T47D (cell line): ENCODE data around the gene NMBR.
"Not testable (repeated sequence)": the region's sequence is repeated elsewhere in the genome, so short reads cannot be mapped to it uniquely, and the experiment has no call there.

Experiments used
- DNase-seq, 2 experiments: peaks; one replicate each; pipeline versions ENCODE4 v3.0.0 to v3.0.0-alpha.2; 2011 to 2012; ENCODE audit warnings: low read depth in 1 of 2, low spot score in 1 of 2
- JUND ChIP-seq: IDR thresholded peaks from 2 replicates; pipeline ENCODE4 v1.6.1; 2012; ENCODE audit warnings: low read depth
- in situ Hi-C: cut with HindIII; loops from 2 replicates; pipeline ENCODE4 v1.10.0; 2016; ENCODE audit warnings: low sequenced_read_pairs, low pct_unique_long_range_greater_than_20kb

Gene NMBR

GRCh38 chr6:142074516-142074915 is 72.4 kb downstream of the NMBR start:
- in situ Hi-C loops = no loop called here
- DNase-seq = no peak
- TF ChIP-seq JUND = no peak

GRCh38 chr6:142071981-142072380 is 74.9 kb downstream of the NMBR start:
- peak in 1 of 2 experiments; percentile 34 for DNase-seq
- in situ Hi-C loops = no loop called here
- TF ChIP-seq JUND = no peak

- no peak for DNase-seq
- TF ChIP-seq JUND = no peak
- in situ Hi-C loops = no loop called here
These were observed 78.5 kb downstream of the NMBR start for GRCh38 chr6:142068416-142068815.

- DNase-seq, in situ Hi-C loops: not testable (repeated sequence)
These were observed 84.1 kb downstream of the NMBR start for GRCh38 chr6:142062861-142063260.

DNA sequence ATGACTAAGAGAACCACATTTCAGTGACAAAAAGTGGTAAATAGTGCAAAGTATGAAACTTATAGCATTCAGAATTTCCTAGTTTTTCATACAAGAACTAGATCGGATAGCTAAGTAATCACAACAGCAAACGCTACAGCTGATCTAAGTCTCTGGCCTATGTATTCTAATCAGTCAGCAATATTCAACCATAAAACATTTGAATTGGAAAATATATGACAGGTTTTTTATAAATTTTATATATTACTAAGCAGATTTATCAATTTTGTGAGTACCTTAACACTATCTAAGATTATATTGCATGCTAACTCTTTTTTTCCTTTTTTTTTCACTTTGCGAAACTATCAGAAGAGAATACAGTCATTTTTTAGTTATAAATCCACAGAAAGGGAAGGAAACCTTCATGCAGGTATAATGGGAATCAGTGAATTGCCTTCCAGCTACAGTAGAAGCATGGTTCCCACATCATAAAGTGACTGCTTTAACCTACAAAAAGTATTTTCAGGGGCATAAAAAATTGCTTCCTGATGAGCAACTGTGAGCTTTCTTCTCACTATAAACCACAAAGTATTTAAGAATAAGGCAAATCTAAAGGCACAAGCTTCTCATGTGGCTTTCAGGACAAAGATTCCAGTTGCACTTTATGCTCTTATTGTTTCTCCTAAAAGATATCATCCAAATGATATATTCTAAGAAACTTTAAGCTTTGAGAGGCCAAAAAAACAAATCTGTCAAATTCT is 88.2 kb downstream of the NMBR start:
- in situ Hi-C loops = no loop called here
- DNase-seq = no peak
- TF ChIP-seq JUND = no peak

- DNase-seq = no peak
- no peak for TF ChIP-seq JUND
- in situ Hi-C loops = no loop called here
These were observed 91.7 kb downstream of the NMBR start for GRCh38 chr6:142055219-142055618.

DNA sequence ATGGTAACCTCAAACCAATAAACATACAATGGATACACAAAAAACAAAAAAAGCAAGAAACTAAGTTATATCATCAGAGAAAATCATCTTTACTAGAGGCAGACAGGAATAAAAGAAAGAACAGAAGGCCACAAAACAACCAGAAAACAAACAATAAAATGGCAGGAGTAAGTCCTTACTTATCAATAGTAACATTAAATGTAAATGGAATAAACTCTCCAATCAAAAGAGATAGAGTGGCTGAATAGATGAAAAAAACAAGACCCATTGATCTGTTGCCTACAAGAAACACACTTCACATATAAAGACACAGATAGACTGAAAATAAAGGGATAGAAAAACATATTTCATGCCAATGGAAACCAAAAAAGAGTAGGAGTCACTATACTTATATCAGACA is 95.5 kb downstream of the NMBR start:
- no peak for TF ChIP-seq JUND
- in situ Hi-C loops = no loop called here
- no peak for DNase-seq

DNA sequence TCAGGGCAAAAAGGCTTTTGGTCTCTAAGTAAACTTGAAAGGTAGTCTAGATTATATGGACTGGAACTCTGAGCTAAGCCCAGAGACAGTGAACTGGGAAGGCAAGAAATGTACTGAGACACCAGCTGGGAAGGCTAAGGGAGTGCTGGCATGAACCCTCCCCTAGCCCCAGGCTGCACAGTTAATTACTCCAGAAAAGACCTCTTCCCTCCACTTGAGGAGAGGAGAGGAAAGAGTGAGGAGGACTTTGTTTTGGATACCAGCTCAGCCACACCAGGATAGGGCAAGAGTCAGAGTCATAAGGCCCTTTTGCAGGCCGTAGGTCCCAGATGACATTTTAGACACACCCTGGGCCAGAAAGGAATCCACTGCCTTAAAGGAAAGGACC is 98.3 kb downstream of the NMBR start:
- no peak for TF ChIP-seq JUND
- no peak for DNase-seq
- in situ Hi-C loops = no loop called here

- no peak for TF ChIP-seq JUND
- in situ Hi-C loops = no loop called here
- DNase-seq = no peak
These were observed 98.9 kb downstream of the NMBR start for GRCh38 chr6:142047934-142048592.

GRCh38 chr6:142045380-142046278 is 101.3 kb downstream of the NMBR start:
- peak in 1 of 2 experiments; percentile 39 for DNase-seq
- no peak for TF ChIP-seq JUND
- in situ Hi-C loops = no loop called here

DNA sequence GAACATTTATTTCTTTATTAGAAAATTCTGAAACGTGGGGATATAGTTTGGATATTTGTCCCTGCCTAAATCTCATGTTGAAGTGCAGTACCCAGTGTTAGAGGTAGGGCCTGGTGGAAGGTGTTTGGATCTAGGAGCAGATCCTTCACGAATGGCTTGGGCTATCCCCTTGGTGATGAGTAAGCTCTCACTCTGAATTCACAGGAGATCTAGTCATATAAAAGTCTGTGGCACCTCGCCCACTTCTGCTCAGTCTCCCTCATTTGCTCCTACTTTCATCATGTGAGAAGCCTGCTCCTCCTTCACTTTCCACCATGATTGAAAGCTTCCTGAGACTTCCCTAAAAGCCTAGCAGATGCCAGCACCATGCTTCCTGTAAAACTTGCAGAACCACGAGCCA is 111.0 kb downstream of the NMBR start:
- in situ Hi-C loops = no loop called here
- no peak for DNase-seq
- no peak for TF ChIP-seq JUND

GRCh38 chr6:142031035-142031434 is 115.9 kb downstream of the NMBR start:
- TF ChIP-seq JUND = no peak
- in situ Hi-C loops = no loop called here
- peak in 1 of 2 experiments; percentile 2 for DNase-seq
